ENCODE data around the gene CTRB1. TPM values are rescaled to one million over a fixed set of nuclear protein-coding genes. Genes with fewer than 3 reads are reported as not detected.

Gene CTRB1
- total RNA-seq (2014; rRNA removed; shearing (Covaris generic)) = not detected in 2 replicates
- polyA plus RNA-seq (2015; cell fraction: cytosol; rRNA removed) = not detected in 2 replicates
- not detected in 2 replicates for polyA plus RNA-seq (2015; cell fraction: nucleus; rRNA removed)

DNA sequence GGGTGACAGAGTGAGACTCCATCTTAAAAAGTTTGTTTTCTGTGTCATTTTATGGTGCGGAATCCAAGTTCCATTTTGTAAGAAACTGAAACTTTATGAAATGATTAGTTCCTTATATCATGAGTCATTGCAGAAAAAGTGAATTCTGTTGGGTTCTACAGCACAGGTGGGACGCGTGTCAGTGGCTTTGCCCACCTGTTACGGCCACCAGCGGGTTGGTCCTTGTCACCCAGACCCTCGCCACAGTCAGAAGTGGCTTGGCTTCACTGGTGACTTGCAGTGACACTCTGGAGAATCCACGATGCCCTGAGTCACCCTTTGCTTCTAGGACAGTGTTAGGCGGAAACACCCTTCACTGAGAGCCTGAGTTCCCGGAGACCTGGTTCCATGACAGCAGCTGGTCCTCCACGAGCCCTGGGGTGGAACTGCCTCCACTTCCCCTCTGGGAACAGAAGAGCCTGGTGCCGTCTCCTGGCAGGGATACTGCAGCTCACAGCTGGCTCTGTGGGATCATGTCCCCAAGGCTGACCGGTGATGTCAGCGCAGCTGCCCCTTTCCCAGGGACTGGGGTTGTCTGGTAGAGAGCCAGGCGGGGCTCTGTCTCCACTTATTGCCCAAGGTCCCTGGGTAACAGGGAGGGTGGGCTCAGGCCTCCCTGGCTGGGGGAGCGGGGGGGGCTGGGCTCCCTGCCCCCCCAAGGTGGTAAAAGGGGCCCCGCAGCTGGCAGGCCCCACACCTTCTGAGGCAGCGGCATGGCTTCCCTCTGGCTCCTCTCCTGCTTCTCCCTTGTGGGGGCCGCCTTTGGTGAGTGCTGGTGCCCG, at the start of gene CTRB1:
CTRB1 (plus strand) TSS at position 733 of the 821 bp plus-strand sequence; CDS start at position 753, 20 bp downstream.
- no peak for DNase-seq (ENCODE audit: low read depth, low spot score)
- in situ Hi-C loops (cut with HindIII; ENCODE audit: low pct_unique_long_range_greater_than_20kb, low sequenced_read_pairs) = no loop called here

DNA sequence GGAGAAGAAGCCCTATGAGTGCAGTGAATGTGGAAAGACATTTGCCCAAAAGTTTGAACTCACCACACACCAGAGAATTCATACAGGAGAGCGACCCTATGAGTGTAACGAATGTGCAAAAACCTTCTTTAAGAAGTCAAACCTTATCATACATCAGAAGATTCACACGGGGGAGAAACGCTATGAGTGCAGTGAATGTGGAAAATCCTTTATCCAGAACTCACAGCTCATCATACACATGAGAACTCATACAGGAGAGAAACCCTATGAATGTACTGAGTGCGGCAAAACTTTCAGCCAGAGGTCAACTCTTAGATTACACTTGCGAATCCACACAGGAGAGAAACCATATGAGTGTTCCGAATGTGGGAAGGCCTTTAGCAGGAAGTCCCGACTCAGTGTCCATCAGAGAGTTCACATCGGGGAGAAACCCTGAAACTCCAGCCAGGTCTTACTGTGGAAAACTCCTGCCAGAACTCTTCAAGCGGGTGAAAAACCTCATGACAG, 48.8 kb upstream of the CTRB1 start:
- DNase-seq (ENCODE audit: low read depth, low spot score) = no peak
- in situ Hi-C loops (cut with HindIII; ENCODE audit: low pct_unique_long_range_greater_than_20kb, low sequenced_read_pairs) = no loop called here

- DNase-seq (ENCODE audit: low read depth, low spot score) = no peak
These were observed 46.2 kb upstream of the CTRB1 start for GRCh38 chr16:75172578-75172977.

GRCh38 chr16:75175074-75175473, 43.7 kb upstream of the CTRB1 start:
- DNase-seq (ENCODE audit: low read depth, low spot score) = no peak
- in situ Hi-C loops (cut with HindIII; ENCODE audit: low pct_unique_long_range_greater_than_20kb, low sequenced_read_pairs) = loop anchor here (25.0 kb wide), 1 partner anchor 137 kb away; no protein-coding TSS in a partner anchor

More at GRCh38 chr16:75172578-75172977, 46.2 kb upstream of the CTRB1 start:
- in situ Hi-C loops (cut with HindIII; ENCODE audit: low pct_unique_long_range_greater_than_20kb, low sequenced_read_pairs) = no loop called here

DNA sequence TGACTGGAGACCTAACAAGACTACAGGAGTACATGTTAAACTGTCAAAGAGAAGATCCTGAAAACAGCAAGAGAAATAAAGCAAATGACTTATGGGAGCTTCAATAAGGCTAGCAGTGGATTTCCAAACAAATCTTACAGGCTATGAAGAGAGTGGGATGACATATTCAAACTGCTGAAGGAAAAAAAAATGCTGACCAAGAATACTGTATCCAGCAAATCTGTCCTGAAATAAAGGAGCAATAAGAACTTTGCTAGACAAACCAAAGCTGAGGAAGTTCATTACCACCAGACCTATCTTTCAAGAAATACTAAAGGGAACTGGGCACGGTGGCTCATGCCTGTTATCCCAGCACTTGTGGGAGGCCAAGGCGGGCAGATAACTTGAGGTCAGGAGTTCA, 41.9 kb upstream of the CTRB1 start:
- in situ Hi-C loops (cut with HindIII; ENCODE audit: low pct_unique_long_range_greater_than_20kb, low sequenced_read_pairs) = loop anchor here (25.0 kb wide), 1 partner anchor 135 kb away; no protein-coding TSS in a partner anchor
- DNase-seq (ENCODE audit: low read depth, low spot score) = no peak

GRCh38 chr16:75179208-75179607, 39.6 kb upstream of the CTRB1 start:
- in situ Hi-C loops (cut with HindIII; ENCODE audit: low pct_unique_long_range_greater_than_20kb, low sequenced_read_pairs) = loop anchor here (25.0 kb wide), 1 partner anchor 133 kb away; no protein-coding TSS in a partner anchor
- no peak for DNase-seq (ENCODE audit: low read depth, low spot score)

DNA sequence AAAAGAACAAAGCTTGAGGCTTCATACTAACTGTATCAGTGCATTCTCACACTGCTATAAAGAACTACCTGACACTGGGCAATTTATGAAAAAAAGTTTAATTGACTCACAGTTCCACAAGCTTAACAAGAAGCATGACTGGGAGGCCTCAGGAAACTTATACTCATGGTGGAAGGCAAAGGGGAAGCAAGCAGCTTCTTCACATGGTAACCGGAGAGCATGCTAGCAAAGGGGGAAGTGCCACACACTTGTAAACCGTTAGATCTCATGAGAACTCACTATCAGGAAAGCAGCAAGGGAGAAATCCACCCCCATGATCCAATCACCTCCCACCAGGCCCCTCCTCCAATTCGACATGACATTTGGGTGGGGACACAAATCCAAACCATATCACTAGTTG, 37.2 kb upstream of the CTRB1 start:
- in situ Hi-C loops (cut with HindIII; ENCODE audit: low pct_unique_long_range_greater_than_20kb, low sequenced_read_pairs) = loop anchor here (25.0 kb wide), 1 partner anchor 131 kb away; no protein-coding TSS in a partner anchor

DNA sequence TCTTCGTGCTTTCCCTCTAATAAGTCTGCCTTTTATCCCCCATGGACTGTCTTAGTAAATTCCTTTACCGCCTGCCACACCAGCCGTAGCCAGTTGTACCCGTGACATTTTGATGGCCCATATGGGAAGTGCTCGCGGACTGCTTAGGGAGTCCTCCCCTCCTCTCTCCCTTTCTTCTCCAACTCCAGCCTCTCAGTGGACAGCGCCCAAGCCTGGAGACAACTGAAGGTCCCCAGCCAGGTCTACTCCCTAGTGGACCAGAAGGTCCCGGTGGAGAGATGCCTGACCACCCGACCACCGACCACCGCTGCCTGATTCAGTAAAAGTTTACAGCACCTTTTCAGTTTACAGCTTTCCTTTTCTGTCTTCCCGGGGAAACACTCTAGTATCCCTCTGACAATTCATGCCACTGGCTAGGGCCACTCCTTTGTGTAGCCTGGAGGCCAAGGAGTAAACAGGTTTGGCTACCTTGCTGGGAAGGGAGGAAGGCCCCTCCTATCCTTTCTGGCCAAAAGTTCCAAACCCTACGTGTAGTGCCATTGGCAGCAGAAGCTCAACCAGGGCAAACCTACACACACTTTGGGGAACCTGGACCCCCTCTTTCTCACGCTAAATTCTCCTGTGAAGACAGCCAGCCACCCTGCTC, 29.8 kb upstream of the CTRB1 start:
- in situ Hi-C loops (cut with HindIII; ENCODE audit: low pct_unique_long_range_greater_than_20kb, low sequenced_read_pairs) = loop anchor here (25.0 kb wide), 1 partner anchor 123 kb away; no protein-coding TSS in a partner anchor
- no peak for DNase-seq (ENCODE audit: low read depth, low spot score)

More for the DNA sequence above, 37.2 kb upstream of the CTRB1 start:
- DNase-seq (ENCODE audit: low read depth, low spot score) = no peak

- in situ Hi-C loops (cut with HindIII; ENCODE audit: low pct_unique_long_range_greater_than_20kb, low sequenced_read_pairs) = loop anchor here (25.0 kb wide), 1 partner anchor 123 kb away; no protein-coding TSS in a partner anchor
- no peak for DNase-seq (ENCODE audit: low read depth, low spot score)
These were observed 29.0 kb upstream of the CTRB1 start for GRCh38 chr16:75189638-75190245.

GRCh38 chr16:75192606-75193264, 26.1 kb upstream of the CTRB1 start:
- no peak for DNase-seq (ENCODE audit: low read depth, low spot score)
- in situ Hi-C loops (cut with HindIII; ENCODE audit: low pct_unique_long_range_greater_than_20kb, low sequenced_read_pairs) = loop anchor here (25.0 kb wide), 1 partner anchor 120 kb away; no protein-coding TSS in a partner anchor

DNA sequence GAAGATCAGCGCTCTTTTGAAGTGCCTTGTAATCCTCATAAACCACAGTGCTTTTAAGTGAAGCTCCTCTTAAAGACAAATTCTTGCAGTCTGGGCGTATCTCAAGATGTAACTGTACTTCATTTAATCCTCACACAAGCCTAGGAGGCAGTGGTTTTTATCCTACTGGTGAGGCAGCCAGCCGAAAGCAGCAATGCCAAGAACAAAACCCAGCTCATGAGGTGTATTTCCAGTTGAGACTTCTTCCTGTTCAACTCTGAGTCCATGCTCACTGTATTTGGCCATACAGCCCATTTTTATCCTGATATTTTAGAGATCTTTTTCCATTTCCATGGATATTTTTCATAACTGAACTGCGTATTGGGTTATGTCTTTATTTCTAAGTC, 25.5 kb upstream of the CTRB1 start:
- in situ Hi-C loops (cut with HindIII; ENCODE audit: low pct_unique_long_range_greater_than_20kb, low sequenced_read_pairs) = loop anchor here (25.0 kb wide), 1 partner anchor 119 kb away; no protein-coding TSS in a partner anchor
- no peak for DNase-seq (ENCODE audit: low read depth, low spot score)

DNA sequence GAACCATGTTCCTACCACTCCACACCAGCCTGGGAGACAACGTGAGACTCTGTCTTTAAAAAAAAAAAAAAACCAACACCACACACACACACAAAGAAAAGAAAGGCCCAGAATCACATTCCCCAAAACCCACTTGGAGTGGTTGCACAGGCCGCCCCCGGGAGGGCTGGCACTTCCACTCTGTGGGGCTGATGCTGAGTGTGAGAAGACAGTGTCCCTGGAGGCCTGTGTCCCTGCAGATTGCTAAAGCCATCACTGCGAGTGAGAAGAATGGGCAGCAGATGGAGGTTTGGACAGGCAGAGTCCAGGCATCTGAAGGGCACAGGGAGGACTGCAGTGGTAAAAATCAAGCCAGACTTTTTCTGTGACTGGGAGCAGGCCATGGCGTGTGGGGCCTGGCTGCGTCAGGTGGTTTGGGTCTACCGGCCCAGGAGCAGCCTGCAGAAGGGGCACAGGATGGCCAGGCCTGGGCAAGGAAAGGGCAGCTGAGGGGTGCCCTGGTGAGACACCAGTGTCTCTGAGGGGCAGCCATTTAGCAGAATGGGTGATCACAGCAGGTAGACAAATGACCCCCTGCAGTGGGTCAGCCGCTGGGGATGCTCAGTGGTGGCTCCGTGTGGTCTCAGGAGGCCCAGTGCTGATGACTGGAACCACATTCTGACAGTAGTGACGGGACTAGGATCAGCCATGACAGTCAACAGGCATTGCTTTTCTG, 24.9 kb upstream of the CTRB1 start:
- in situ Hi-C loops (cut with HindIII; ENCODE audit: low pct_unique_long_range_greater_than_20kb, low sequenced_read_pairs) = loop anchor here (25.0 kb wide), 1 partner anchor 118 kb away; no protein-coding TSS in a partner anchor

DNA sequence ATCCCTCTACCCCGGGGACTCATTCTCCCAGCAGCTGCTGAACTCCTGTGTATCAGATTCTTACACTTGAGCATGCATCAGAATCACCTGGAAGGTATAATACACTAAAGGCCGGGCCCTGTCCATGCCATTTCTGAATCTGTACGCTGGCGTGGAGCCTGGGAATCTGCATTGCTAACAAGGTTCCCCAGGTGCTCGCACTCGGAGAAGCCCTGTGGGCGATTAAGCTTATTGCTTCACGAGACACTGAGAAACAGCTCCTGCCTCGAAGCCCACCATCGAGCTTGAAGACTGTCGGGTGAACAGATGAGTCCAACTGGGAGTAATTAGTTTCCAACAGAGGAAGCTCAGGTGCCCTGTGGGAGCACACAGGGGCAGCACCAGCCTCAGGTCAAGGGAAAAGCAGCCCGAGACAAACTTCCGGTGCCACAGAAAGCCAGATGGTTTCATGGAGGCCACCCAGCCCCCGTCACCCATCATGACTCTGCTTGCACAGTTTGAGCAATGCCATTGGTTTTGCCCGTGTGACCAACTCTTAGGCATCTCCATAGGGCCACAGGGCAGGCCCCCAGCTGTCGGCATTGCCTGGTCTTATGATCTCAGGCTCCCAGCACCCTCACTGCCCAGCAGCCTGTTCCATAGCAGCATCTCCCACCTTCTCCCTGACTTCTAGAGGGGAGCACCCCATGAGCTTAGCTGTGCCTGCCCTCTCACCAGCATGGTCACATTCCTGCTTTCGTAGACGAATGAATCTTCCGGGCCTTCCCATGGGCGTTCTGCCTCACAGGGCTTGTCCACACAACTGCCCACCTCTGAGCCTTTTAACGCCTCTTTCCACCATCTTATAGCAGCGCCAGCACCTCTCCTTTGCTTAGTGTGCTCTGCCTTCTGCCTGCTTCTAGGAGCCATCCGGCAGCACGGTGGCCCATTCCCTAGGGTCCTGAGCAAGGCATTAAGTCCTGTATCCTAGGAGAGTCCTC, 22.7 kb upstream of the CTRB1 start:
- DNase-seq (ENCODE audit: low read depth, low spot score) = no peak

More for the DNA sequence above, 24.9 kb upstream of the CTRB1 start:
- no peak for DNase-seq (ENCODE audit: low read depth, low spot score)

GRCh38 chr16:75196836-75197235, 22.0 kb upstream of the CTRB1 start:
- no peak for DNase-seq (ENCODE audit: low read depth, low spot score)
- in situ Hi-C loops (cut with HindIII; ENCODE audit: low pct_unique_long_range_greater_than_20kb, low sequenced_read_pairs) = loop anchor here (25.0 kb wide), 1 partner anchor 115 kb away; no protein-coding TSS in a partner anchor

More for the DNA sequence above, 22.7 kb upstream of the CTRB1 start:
- in situ Hi-C loops (cut with HindIII; ENCODE audit: low pct_unique_long_range_greater_than_20kb, low sequenced_read_pairs) = loop anchor here (25.0 kb wide), 1 partner anchor 116 kb away; no protein-coding TSS in a partner anchor

DNA sequence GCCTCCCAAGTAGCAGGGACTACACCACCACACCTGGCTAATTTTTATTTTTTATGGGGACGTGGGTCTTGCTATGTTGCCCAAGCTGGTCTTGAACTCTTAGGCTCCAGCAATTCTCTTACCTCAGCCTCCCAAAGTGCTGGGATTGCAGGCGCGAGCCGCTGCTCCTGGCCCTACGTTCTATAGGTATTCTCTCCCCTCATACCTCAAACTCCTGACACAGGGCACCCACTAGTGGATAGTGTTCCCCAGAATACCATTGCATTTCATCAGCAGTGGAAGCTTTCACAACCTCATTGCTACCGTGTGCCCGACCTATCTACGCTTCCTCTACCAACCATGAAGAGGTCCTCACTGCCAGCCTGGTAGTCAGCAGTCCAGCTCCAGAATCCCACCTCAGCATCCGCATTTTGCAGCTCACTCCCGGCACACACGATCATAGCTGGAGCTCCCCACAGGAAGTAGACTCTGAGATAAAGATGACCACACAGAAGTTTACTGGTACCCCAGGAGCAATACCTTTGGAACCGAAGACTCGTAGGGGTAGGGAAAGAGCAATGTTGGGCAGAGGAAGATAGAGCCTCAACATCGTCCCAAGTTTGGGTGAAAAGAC, 21.2 kb upstream of the CTRB1 start:
- in situ Hi-C loops (cut with HindIII; ENCODE audit: low pct_unique_long_range_greater_than_20kb, low sequenced_read_pairs) = loop anchor here (25.0 kb wide), 1 partner anchor 115 kb away; no protein-coding TSS in a partner anchor
- peak; percentile 4 for DNase-seq (ENCODE audit: low read depth, low spot score)
